GOT3 (cell line): Measurements from ENCODE around the gene OR14I1.
"Not testable (repeated sequence)": the region's sequence is repeated elsewhere in the genome, so short reads cannot be mapped to it uniquely, and the experiment has no call there.

Experiments
- DNase-seq: peaks from one replicate; lab custom pipeline; 2025; ENCODE audit warnings: mixed read lengths; lab: John Stamatoyannopoulos, UW

OR14I1 gene

DNA sequence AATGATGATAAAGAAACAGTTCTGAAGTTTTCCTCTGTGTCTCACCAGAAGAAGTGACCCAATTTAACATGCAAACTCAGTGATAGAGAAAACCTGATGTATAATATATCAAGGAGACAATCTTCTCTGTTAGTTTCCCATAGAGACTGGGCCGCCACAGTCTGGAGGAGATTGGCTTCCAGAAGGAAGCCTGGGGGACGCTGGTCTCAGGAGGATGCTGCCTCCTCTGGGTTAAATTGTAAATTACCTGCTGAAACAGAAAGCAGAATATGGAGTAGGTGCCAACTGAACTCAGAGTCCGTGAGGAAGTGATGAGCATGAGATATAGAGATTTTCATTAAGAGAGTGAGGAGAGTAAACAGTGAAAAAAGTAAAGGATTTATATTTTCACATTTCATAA lies 15.8 kb downstream of the OR14I1 start:
- DNase-seq, result no peak

DNA sequence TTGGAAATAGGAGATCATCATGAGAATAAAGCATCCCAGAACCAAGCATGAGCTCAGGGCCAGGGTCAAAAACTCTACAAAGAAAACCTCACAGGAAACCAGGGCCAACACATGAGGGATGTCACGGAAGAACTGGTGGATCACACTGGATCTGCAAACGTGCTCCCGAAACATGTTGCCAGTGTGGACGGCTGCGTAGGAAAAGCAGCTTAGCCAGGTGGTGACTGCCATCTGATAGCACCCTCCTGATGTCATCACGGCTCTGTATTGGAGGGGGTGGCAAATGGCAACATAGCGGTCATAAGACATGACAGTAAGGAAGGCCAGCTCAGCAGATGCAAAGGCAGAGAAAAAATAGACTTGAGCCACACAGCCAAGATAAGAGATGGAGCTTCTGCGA lies 20.9 kb downstream of the OR14I1 start:
- no peak for DNase-seq

DNA sequence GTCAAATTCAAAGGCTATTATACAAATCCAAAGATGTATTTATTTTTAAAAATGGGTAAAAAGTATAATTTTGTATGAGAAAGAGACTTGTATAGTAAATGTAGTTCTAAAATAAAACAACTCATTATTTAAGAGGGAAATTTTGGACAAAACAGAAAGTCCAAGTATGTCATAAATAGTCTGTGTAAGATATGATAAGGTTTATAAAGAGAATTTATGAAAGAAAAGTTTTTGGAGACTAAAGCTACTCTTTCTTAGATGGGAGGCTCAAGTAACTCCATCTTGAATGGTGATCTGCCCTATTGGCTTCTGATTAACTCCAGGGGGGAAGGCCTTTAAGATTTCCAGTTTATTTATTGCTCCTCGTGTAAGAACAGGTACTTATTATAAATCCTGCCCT lies 32.6 kb downstream of the OR14I1 start:
- no peak for DNase-seq

DNA sequence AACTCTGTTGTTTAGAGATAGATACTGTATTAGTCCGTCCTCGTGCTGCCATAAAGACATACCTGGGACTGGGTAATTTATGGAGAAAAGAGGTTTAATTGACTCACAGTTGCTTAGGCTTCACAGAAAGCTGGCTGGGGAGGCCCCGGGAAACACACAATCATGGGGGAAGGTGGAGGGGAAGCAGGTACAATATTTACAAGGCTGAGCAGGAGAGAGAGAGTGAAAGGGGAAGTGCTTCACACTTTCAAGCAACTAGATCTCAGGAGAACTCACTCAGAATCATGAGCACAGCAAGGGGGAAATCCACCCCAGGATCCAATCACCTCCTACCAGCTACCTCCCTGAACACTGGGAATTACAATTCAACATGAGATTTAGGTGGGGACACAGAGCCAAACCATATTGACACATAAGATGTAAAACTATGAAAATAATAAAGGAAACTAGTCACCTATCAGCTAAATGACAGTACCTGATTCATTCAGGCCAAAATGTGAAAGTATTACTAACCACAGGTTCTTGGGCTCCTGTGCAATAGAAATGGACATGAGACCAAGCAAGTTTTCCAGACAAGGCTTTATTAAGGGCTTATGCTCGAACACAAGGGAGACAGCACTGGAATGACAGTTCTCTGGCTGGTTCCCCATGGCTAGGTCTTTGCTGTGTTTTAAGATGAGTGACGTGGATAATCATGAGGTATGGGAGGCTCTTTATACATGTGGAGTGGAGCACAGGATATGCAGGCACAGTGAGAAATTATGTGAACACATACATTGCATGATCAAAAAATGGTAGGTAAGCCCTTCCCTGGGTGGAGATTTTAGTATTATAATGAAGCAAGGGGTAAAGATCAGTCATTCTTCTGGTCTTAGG lies 38.9 kb downstream of the OR14I1 start:
- DNase-seq, result not testable (repeated sequence)

DNA sequence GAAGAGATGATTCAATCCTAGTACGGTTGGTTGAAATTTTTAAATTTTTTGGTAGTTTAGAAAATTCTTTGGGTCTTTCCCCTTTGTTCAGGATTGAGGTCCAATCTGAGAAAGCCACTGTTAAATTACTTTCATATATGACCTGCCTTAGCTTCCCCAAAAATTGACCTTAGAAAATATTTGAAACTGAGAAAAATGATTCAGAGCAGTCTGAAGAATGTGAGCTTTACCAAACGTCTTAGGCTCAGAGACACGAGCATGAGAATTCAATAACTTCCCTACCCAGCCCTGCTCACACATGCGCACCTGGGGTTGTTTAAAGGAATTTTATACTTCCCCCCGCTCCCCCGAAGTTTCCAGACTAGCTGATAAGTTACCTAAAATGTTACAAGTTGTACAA lies 45.8 kb downstream of the OR14I1 start:
- not testable (repeated sequence) for DNase-seq

DNA sequence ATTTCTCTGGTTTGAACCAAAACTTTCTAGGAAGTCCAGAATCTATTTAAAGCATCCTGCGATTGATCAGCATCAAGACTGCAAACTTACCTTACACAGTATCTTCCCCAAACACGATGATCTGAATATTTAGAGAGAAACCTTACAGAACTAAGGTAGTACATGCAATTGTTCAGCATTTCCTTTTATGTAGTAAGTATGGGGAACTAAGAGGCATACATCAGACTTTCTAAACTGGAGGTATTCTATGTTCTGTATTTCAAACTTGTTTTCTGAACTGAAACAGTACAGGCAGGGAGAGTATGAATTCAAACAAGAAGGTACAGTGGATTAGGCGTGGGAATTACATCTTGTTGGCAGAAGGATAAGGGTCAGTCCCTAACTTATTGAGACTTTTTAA lies 47.2 kb downstream of the OR14I1 start, which contains the start of gene OR2T27:
TSS of gene OR2T27 (minus strand) at position 175 of the 400 bp plus-strand sequence. CDS start 4,644 bp downstream, outside the sequence.
- not testable (repeated sequence) for DNase-seq
